ENCODE results near the gene EZR.
"Not testable (repeated sequence)": the region's sequence is repeated elsewhere in the genome, so short reads cannot be mapped to it uniquely, and the experiment has no call there.

The EZR gene

DNA sequence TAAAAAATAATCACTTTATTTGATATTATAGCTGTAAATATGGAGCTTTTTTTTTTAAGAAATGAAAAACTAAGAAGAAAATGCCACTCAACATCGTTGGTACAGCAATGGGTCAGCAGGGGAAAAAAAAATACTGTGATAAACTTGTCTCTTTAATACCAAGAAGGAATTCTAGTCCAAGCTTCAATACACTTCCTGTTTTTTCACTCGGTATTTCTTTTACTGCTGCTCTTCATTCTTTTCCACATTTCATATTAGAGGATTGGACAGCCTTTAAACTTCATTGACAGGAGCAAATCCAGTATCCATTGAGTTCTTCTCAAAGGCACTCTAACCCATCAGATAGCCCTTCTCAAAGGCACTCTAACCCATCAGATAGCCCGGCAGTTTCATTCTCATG lies 22.2 kb upstream of the EZR start:
- H3K9me3 ChIP-seq (ENCODE audit: control insufficient read depth, insufficient read depth, low read length), result no peaks in the 10 kb centered on the region
- no CpG with 5 or more reads among the region's 3 CpGs for WGBS (ENCODE audit: insufficient coverage, insufficient read length)
- DNase-seq (ENCODE audit: low read depth, low spot score), result no peak
- H3K4me1 ChIP-seq (ENCODE audit: control insufficient read depth, insufficient read depth, low read length), result no peaks in the 10 kb centered on the region
- H3K27ac ChIP-seq (ENCODE audit: low read length), result no peak overlapping the region
- no peaks in the 10 kb centered on the region for H3K27me3 ChIP-seq (ENCODE audit: control insufficient read depth, insufficient read depth, low read length)
- no peaks in the 10 kb centered on the region for H3K36me3 ChIP-seq (ENCODE audit: control insufficient read depth, insufficient read depth, low read length)
- H3K4me3 ChIP-seq (ENCODE audit: low read length), result no peak overlapping the region

DNA sequence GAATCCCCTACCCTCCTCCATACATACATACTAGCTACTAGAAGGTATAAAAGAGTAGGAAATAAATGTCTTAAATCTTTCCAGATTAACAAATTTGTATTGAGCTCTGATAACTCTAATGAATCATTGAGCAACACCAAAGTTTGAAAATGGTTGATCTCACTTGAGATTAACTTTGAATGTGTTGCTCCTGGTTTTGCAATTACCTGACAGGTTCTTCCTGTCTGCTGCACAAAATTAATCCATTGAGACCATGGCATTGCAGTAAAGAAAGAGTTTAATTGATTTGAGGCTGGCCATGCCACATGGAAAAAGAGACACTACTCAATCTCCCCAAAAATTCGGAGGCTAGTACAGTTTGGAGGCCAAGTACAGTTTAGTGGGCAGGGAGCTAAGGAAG lies 21.3 kb upstream of the EZR start:
- DNase-seq (ENCODE audit: low read depth, low spot score), result no peak
- WGBS (ENCODE audit: insufficient coverage, insufficient read length), result no CpG with 5 or more reads among the region's 1 CpG
- no peak overlapping the region for H3K27ac ChIP-seq (ENCODE audit: low read length)
- no peak overlapping the region for H3K4me3 ChIP-seq (ENCODE audit: low read length)
- no peaks in the 10 kb centered on the region for H3K36me3 ChIP-seq (ENCODE audit: control insufficient read depth, insufficient read depth, low read length)
- H3K4me1 ChIP-seq (ENCODE audit: control insufficient read depth, insufficient read depth, low read length), result no peaks in the 10 kb centered on the region; the same call in 1 of the 2 replicates
- H3K27me3 ChIP-seq (ENCODE audit: control insufficient read depth, insufficient read depth, low read length), result no peaks in the 10 kb centered on the region
- no peaks in the 10 kb centered on the region for H3K9me3 ChIP-seq (ENCODE audit: control insufficient read depth, insufficient read depth, low read length)

DNA sequence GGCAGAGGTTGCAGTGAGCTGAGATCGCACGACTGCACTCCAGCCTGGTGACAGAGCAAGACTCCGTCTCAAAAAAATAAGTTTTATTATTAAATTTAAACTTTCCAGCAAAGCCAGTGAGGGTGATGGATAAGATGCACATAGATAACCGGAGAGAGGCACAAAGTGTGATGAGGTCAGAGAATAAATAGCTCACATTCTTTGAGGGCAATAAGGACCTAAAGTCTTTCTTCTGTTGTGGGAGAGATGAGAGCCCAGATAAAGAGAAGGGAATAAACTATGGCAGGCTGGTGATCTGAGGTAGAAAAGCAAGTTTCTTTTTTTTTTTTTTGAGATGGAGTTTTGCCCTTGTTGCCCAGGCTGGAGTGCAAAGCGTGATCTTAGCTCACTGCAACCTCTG lies 20.6 kb upstream of the EZR start:
- Histone ChIP-seq H3K9me3 (ENCODE audit: control insufficient read depth, insufficient read depth, low read length) (no peaks in the 10 kb centered on the region), H3K27ac (ENCODE audit: low read length) (no peak overlapping the region), H3K27me3 (ENCODE audit: control insufficient read depth, insufficient read depth, low read length) (no peaks in the 10 kb centered on the region), H3K4me1 (ENCODE audit: control insufficient read depth, insufficient read depth, low read length) (no peaks in the 10 kb centered on the region; the same call in none of the 2 replicates), H3K36me3 (ENCODE audit: control insufficient read depth, insufficient read depth, low read length) (no peaks in the 10 kb centered on the region), H3K4me3 (ENCODE audit: low read length) (no peak overlapping the region)
- no peak for DNase-seq (ENCODE audit: low read depth, low spot score)
- WGBS (ENCODE audit: insufficient coverage, insufficient read length), result no CpG with 5 or more reads among the region's 5 CpGs

DNA sequence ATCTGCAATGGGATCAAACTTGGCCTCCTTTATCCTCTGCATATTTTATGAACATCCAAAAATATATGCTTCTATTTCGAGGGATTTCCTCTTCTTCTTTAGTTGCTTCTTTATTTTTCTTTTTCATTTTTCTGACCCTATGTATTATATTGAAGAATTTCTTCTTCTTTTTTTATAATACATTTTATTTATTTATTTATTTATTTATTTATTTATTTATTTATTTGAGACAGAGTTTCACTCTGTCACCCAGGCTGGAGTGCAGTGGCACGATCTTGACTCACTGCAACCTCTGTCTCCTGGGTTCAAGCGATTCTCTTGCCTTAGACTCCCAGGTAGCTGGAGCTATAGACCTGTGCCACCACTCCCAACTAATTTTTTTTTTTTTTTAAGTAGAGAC lies 19.6 kb upstream of the EZR start:
- H3K27me3 ChIP-seq (ENCODE audit: control insufficient read depth, insufficient read depth, low read length); H3K4me1 ChIP-seq (ENCODE audit: control insufficient read depth, insufficient read depth, low read length); H3K36me3 ChIP-seq (ENCODE audit: control insufficient read depth, insufficient read depth, low read length); H3K27ac ChIP-seq (ENCODE audit: low read length); DNase-seq (ENCODE audit: low read depth, low spot score); H3K4me3 ChIP-seq (ENCODE audit: low read length); H3K9me3 ChIP-seq (ENCODE audit: control insufficient read depth, insufficient read depth, low read length): not testable (repeated sequence)
- no CpG with 5 or more reads among the region's 3 CpGs for WGBS (ENCODE audit: insufficient coverage, insufficient read length)

DNA sequence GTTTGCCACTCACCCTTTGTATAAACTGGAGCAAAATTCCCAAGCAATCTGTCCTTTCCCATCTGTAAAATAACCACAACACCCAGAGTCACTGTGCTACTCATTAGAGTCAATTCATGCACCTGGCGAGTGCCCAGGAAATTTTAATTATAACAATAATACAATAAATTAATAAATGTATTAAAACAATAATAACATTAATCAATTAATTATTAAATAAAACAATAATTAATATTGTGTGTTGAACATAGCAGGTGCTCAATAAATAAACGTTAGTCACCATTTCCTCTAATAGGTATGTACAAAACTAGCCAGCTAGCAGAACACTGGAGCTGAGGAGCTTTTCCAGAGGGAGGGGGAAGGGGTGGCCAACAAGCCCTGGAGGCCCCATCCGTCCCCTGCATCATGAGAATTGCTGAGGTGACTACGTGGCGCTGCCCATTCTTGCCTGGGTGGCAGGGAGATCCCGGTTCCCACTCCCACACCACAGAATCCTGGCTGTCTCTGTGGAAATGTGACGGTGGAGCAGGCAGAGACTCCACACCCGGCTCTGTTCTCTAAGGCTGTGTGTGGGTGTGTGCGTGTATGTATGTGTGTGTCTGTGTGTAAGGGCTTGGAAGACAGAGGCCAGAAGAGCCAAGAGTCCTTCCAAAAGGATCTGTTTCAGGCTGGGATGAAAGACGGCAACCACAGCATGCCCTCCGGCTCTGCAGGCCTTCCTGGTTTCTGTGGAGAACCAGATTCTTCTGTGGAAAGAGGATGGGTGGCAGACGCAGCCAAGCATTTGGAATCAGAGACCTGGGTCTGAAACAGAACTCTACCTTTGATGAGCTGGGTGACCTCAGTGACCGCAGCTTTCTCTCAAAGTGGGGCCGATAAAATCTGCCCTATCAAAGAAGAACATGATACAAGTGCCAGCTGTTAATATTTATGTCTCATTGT lies 18.8 kb upstream of the EZR start:
- Histone ChIP-seq H3K4me1 (ENCODE audit: control insufficient read depth, insufficient read depth, low read length) (no peaks in the 10 kb centered on the region; the same call in none of the 2 replicates), H3K4me3 (ENCODE audit: low read length) (no peak overlapping the region), H3K36me3 (ENCODE audit: control insufficient read depth, insufficient read depth, low read length) (no peaks in the 10 kb centered on the region), H3K9me3 (ENCODE audit: control insufficient read depth, insufficient read depth, low read length) (no peaks in the 10 kb centered on the region), H3K27me3 (ENCODE audit: control insufficient read depth, insufficient read depth, low read length) (no peaks in the 10 kb centered on the region), H3K27ac (ENCODE audit: low read length) (no peak overlapping the region)
- DNase-seq (ENCODE audit: low read depth, low spot score), result no peak
- WGBS (ENCODE audit: insufficient coverage, insufficient read length), result no CpG with 5 or more reads among the region's 14 CpGs

DNA sequence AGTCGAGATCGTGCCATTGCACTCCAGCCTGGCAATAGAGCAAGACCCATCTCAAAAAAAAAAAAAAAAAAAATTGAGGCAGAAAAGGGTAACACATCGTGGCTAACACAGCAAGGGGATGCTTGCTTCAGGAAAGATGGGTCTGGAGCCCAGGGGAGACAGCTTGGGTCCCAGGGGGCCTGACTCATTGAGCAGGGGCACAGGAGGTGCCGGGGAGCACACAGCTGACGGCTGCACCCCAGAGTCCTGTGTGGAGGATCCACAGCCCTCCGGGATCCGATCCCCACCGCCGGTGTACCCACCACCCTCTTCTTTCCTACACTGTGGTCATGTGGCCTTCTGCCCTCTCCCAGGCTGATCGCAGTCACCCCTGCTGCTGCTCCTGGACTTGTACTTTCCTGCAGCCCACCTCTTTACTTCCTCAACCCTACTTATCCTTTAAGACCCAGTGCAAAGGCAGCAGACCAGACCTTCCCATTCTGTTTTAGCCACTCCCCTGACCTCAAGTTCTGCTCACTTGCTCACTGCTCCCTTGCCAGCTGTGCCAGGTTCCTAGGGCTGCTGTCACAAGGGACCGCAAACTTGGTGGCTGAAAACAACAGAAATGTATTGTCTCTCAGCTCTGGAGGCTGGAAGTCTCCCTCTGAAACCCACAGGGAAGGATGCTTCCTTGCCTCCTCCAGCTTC lies 17.6 kb upstream of the EZR start:
- H3K27me3 ChIP-seq (ENCODE audit: control insufficient read depth, insufficient read depth, low read length), result no peaks in the 10 kb centered on the region
- no CpG with 5 or more reads among the region's 11 CpGs for WGBS (ENCODE audit: insufficient coverage, insufficient read length)
- H3K4me1 ChIP-seq (ENCODE audit: control insufficient read depth, insufficient read depth, low read length), result no peaks in the 10 kb centered on the region; the same call in none of the 2 replicates
- no peaks in the 10 kb centered on the region for H3K9me3 ChIP-seq (ENCODE audit: control insufficient read depth, insufficient read depth, low read length)
- H3K4me3 ChIP-seq (ENCODE audit: low read length), result no peak overlapping the region
- no peaks in the 10 kb centered on the region for H3K36me3 ChIP-seq (ENCODE audit: control insufficient read depth, insufficient read depth, low read length)
- DNase-seq (ENCODE audit: low read depth, low spot score), result no peak
- no peak overlapping the region for H3K27ac ChIP-seq (ENCODE audit: low read length)

DNA sequence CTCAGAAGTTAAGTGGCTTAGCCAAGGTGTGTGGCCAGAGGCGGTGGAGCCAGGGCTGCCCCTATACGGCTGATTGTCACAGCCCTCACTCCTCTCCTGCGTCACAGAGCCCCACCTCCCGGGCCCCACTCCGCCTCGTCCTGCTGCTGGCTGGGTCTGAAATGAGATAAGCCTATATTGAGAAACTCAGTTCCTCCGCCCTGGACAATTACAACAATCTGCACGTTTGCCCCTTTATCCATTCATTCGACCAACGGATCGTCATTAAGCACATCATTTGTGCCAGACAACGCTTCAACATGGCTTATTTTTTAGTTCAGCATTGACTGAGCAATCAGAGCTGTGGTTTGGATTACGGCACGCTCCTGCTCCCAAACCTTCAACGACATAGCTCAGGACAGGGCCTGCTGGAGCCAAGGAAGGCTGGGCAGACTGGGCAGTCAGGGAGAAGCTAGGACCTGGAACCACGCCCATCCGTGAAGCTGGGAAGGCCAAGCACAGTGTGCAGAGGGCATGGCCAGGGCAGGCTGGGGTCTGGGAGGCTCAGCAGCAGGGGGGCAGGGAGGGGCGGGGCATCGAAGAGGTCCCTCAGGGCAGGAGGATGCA lies 16.6 kb upstream of the EZR start:
- WGBS (ENCODE audit: insufficient coverage, insufficient read length), result no CpG with 5 or more reads among the region's 19 CpGs
- Histone ChIP-seq H3K9me3 (ENCODE audit: control insufficient read depth, insufficient read depth, low read length) (no peaks in the 10 kb centered on the region), H3K36me3 (ENCODE audit: control insufficient read depth, insufficient read depth, low read length) (no peaks in the 10 kb centered on the region), H3K27ac (ENCODE audit: low read length) (no peak overlapping the region), H3K4me3 (ENCODE audit: low read length) (no peak overlapping the region), H3K27me3 (ENCODE audit: control insufficient read depth, insufficient read depth, low read length) (no peaks in the 10 kb centered on the region), H3K4me1 (ENCODE audit: control insufficient read depth, insufficient read depth, low read length) (no peaks in the 10 kb centered on the region; the same call in none of the 2 replicates)
- no peak for DNase-seq (ENCODE audit: low read depth, low spot score)

DNA sequence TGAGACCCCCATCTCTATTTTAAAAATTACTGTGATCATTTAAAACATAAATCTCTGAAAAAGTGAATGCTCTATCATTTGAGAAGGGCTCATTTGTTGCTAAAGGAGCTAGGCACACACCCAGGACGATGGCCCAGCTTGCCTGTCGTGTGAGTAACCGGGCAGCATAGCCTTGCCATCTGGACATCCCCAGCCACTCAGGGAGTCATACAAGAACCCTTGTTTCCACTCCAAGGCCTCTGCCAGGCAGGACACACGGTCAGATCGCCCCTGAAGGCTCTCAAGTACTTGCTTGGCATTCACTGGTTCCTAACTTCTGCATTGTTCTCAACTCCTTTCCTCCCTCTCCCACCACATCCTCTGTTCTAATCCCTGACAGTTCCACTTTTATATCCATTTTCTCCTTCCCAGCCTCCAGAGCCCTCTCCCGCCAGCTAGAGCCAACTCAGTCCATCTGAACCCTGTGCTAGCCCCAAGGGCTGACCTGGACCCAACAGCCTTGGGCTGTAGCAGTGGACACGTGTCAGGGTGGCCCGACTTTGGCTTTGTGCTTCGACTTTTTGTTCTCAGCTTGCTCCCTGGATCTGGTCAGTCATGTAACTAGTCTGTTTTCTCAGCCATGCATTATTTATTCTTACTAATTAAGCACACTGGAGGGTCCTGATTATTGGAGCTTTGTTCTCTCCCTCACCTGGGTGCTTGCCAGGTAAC lies 15.7 kb upstream of the EZR start:
- Histone ChIP-seq H3K27me3 (ENCODE audit: control insufficient read depth, insufficient read depth, low read length) (no peaks in the 10 kb centered on the region), H3K4me1 (ENCODE audit: control insufficient read depth, insufficient read depth, low read length) (no peaks in the 10 kb centered on the region; the same call in none of the 2 replicates), H3K27ac (ENCODE audit: low read length) (no peak overlapping the region), H3K36me3 (ENCODE audit: control insufficient read depth, insufficient read depth, low read length) (no peaks in the 10 kb centered on the region), H3K9me3 (ENCODE audit: control insufficient read depth, insufficient read depth, low read length) (no peaks in the 10 kb centered on the region), H3K4me3 (ENCODE audit: low read length) (no peak overlapping the region)
- DNase-seq (ENCODE audit: low read depth, low spot score), result no peak
- no CpG with 5 or more reads among the region's 9 CpGs for WGBS (ENCODE audit: insufficient coverage, insufficient read length)

DNA sequence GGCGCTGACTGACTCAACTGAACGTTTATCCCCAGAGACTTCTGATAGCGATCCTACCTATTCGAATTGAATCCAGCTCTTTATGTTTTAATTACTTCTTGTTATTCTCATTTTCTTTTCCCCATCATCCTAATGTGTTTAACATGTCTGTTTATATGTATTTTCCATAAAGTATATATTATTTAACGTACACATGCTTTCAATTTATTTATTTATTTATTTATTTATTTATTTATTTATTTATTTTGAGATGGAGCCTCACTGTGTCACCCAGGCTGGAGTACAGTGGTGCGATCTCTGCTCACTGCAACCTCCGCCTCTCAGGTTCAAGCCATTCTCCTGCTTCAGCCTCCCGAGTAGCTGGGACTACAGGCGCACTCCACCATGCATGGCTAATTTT lies 13.6 kb upstream of the EZR start:
- not testable (repeated sequence) for H3K27ac ChIP-seq (ENCODE audit: low read length); H3K9me3 ChIP-seq (ENCODE audit: control insufficient read depth, insufficient read depth, low read length); H3K27me3 ChIP-seq (ENCODE audit: control insufficient read depth, insufficient read depth, low read length); H3K4me3 ChIP-seq (ENCODE audit: low read length); H3K36me3 ChIP-seq (ENCODE audit: control insufficient read depth, insufficient read depth, low read length); H3K4me1 ChIP-seq (ENCODE audit: control insufficient read depth, insufficient read depth, low read length); DNase-seq (ENCODE audit: low read depth, low spot score)
- WGBS (ENCODE audit: insufficient coverage, insufficient read length), result no CpG with 5 or more reads among the region's 9 CpGs

DNA sequence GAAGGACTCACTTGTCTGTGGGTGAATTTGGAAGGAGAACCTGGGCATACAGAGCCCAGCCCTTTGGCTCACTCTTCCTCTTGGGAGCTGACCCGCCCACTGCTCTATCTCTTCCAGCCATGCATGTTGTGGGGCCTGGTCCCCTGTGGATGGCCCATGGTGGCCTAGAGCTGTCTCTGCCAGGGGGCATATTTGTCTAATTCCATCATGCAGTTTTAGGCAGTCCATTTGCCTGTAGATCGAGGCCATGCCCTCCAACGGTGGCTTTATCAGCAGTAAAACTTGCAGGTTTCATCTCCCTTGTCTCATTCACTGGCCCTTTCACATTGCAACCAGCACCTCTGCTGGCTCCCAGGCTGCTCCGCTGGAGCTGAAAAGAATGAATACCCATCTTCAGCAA lies 12.9 kb upstream of the EZR start:
- DNase-seq (ENCODE audit: low read depth, low spot score), result no peak
- H3K9me3 ChIP-seq (ENCODE audit: control insufficient read depth, insufficient read depth, low read length), result no peaks in the 10 kb centered on the region
- H3K36me3 ChIP-seq (ENCODE audit: control insufficient read depth, insufficient read depth, low read length), result no peaks in the 10 kb centered on the region
- H3K4me3 ChIP-seq (ENCODE audit: low read length), result no peak overlapping the region
- H3K27me3 ChIP-seq (ENCODE audit: control insufficient read depth, insufficient read depth, low read length), result no peaks in the 10 kb centered on the region
- H3K4me1 ChIP-seq (ENCODE audit: control insufficient read depth, insufficient read depth, low read length), result no peaks in the 10 kb centered on the region; the same call in none of the 2 replicates
- no peak overlapping the region for H3K27ac ChIP-seq (ENCODE audit: low read length)
- no CpG with 5 or more reads among the region's 4 CpGs for WGBS (ENCODE audit: insufficient coverage, insufficient read length)
